OCI-LY1 (cell line): ENCODE results near the gene IFI27L1.

Experiments used
- H2AFZ ChIP-seq: fragments of 200-600 bp; sonication (generic), shearing (Covaris generic); 2 replicates; pipeline ENCODE4 v1.6.0; 2014; ENCODE audit warnings: antibody characterized with exemption, mild to moderate bottlenecking, low read length
- H3F3A ChIP-seq: fragments of 200-600 bp; sonication (generic), shearing (Covaris generic); 2 replicates; pipeline ENCODE4 v1.6.0; 2014; ENCODE audit warnings: mild to moderate bottlenecking, antibody characterized with exemption, low read length, moderate library complexity; ENCODE audit not compliant: insufficient read depth
- H3K27ac ChIP-seq: fragments of 200-600 bp; sonication (generic); 2 replicates; pipeline ENCODE4 v1.5.1; 2014; ENCODE audit warnings: low read length, mixed run types, mild to moderate bottlenecking, low read depth; ENCODE audit not compliant: poor library complexity, severe bottlenecking
- H3K27me3 ChIP-seq: fragments of 200-600 bp; sonication (generic); 2 replicates; pipeline ENCODE4 v1.6.0; 2014; ENCODE audit warnings: antibody characterized with exemption, mild to moderate bottlenecking, low read length, moderate library complexity; ENCODE audit not compliant: insufficient read depth
- H3K36me3 ChIP-seq: fragments of 200-600 bp; sonication (generic); 2 replicates; pipeline ENCODE4 v1.6.1; 2014; ENCODE audit warnings: mild to moderate bottlenecking, antibody characterized with exemption, low read length, moderate library complexity, mixed read lengths; ENCODE audit not compliant: insufficient read depth
- H3K4me1 ChIP-seq: fragments of 200-600 bp; sonication (generic); 2 replicates; pipeline ENCODE4 v1.5.1; 2014; ENCODE audit warnings: mild to moderate bottlenecking, low read length, moderate library complexity; ENCODE audit not compliant: insufficient read depth, severe bottlenecking
- H3K4me2 ChIP-seq: fragments of 200-600 bp; sonication (generic), shearing (Covaris generic); 2 replicates; pipeline ENCODE4 v1.6.1; 2014; ENCODE audit warnings: low read length
- H3K4me3 ChIP-seq: fragments of 200-600 bp; sonication (generic); 2 replicates; pipeline ENCODE4 v1.5.1; 2014; ENCODE audit warnings: low read length, low read depth, mild to moderate bottlenecking, mixed read lengths; ENCODE audit not compliant: poor library complexity, severe bottlenecking
- H3K79me2 ChIP-seq: fragments of 200-600 bp; shearing (Covaris generic); 2 replicates; pipeline ENCODE4 v1.6.1; 2016; ENCODE audit warnings: mixed run types, low read length, mixed read lengths; ENCODE audit not compliant: insufficient read depth
- H3K9ac ChIP-seq: fragments of 200-600 bp; sonication (generic), shearing (Covaris generic); 2 replicates; pipeline ENCODE4 v1.6.1; 2014; ENCODE audit warnings: mild to moderate bottlenecking, low read length, mixed read lengths
- H3K9me2 ChIP-seq: fragments of 200-600 bp; sonication (generic), shearing (Covaris generic); 2 replicates; pipeline ENCODE4 v1.6.1; 2014; ENCODE audit warnings: low read depth, mild to moderate bottlenecking, low read length, mixed read lengths
- H3K9me3 ChIP-seq: fragments of 200-600 bp; shearing (Covaris generic); 2 replicates; pipeline ENCODE4 v1.6.1; 2014; ENCODE audit warnings: low read length, mixed read lengths
- H4K20me1 ChIP-seq: fragments of 200-600 bp; sonication (generic), shearing (Covaris generic); 2 replicates; pipeline ENCODE4 v1.6.0; 2016; ENCODE audit warnings: mild to moderate bottlenecking, low read length; ENCODE audit not compliant: insufficient read depth
- EZH2 ChIP-seq: fragments of 200-600 bp; sonication (generic), shearing (Covaris generic); IDR thresholded peaks from 2 replicates; pipeline ENCODE4 v1.8.0; 2017; ENCODE audit warnings: borderline replicate concordance, mixed run types, mild to moderate bottlenecking, antibody characterized with exemption, low read length, moderate library complexity, mixed read lengths
- TF ChIP-seq, protein P1 (sequence below): fragments of 200-600 bp; sonication (generic), shearing (Covaris generic); IDR thresholded peaks from 2 replicates; pipeline ENCODE4 v1.5.1; 2017; ENCODE audit warnings: mild to moderate bottlenecking, antibody characterized with exemption, low read length, moderate library complexity, mixed read lengths

The IFI27L1 gene

DNA sequence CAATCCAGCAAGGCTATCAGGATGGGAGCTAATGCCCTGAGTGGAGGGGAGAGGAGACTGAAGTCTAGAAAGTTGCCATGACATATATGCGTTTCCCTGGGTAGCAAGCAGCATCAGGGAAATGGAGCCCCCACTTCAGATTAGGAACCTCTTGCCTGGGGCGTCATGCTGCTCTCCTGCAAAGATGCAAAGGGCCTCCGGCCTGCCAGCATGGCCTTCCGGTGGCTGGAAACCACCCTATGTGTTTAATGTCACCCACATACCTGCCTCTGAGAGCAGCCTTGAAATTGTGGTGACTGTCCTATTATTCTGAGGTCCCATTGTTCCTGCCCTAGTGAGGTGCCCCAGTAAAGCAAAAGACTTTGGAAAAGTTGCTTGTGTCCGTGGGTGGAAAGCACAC is 58.3 kb downstream of the IFI27L1 start:
- Histone ChIP-seq H3K9me3 (no peaks in the 10 kb centered on the region), H4K20me1 (no peaks in the 10 kb centered on the region), H3K4me1 (no peaks in the 10 kb centered on the region), H3K9me2 (no peaks in the 10 kb centered on the region), H3K36me3 (no peaks in the 10 kb centered on the region), H3K9ac (no peak overlapping the region), H3K4me2 (no peak overlapping the region), H3K27me3 (no peaks in the 10 kb centered on the region; the same call in 1 of the 2 replicates), H3K4me3 (no peak overlapping the region), H3K79me2 (no peaks in the 10 kb centered on the region), H2AFZ (no peak overlapping the region), H3F3A (no peaks in the 10 kb centered on the region), H3K27ac (no peak overlapping the region)
- TF ChIP-seq EZH2: no peak
- TF ChIP-seq, protein P1, sequence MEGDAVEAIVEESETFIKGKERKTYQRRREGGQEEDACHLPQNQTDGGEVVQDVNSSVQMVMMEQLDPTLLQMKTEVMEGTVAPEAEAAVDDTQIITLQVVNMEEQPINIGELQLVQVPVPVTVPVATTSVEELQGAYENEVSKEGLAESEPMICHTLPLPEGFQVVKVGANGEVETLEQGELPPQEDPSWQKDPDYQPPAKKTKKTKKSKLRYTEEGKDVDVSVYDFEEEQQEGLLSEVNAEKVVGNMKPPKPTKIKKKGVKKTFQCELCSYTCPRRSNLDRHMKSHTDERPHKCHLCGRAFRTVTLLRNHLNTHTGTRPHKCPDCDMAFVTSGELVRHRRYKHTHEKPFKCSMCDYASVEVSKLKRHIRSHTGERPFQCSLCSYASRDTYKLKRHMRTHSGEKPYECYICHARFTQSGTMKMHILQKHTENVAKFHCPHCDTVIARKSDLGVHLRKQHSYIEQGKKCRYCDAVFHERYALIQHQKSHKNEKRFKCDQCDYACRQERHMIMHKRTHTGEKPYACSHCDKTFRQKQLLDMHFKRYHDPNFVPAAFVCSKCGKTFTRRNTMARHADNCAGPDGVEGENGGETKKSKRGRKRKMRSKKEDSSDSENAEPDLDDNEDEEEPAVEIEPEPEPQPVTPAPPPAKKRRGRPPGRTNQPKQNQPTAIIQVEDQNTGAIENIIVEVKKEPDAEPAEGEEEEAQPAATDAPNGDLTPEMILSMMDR: no peak

- no peak overlapping the region for H2AFZ ChIP-seq
- H4K20me1 ChIP-seq: no peaks in the 10 kb centered on the region
- no peaks in the 10 kb centered on the region for H3K9me3 ChIP-seq
- no peaks in the 10 kb centered on the region for H3K36me3 ChIP-seq
- H3K9me2 ChIP-seq: no peaks in the 10 kb centered on the region
- no peak for TF ChIP-seq EZH2
- peaks cover 7% of the 10 kb centered on the region for H3K4me1 ChIP-seq
- no peaks in the 10 kb centered on the region for H3K27me3 ChIP-seq
- no peaks in the 10 kb centered on the region for H3K79me2 ChIP-seq
- no peak overlapping the region for H3K4me3 ChIP-seq
- no peak overlapping the region for H3K27ac ChIP-seq
- H3F3A ChIP-seq: no peaks in the 10 kb centered on the region
- H3K4me2 ChIP-seq: no peak overlapping the region
- H3K9ac ChIP-seq: no peak overlapping the region
Measured at GRCh38 chr14:94142247-94142646, 61.1 kb downstream of the IFI27L1 start.

GRCh38 chr14:94142836-94143235 is 61.7 kb downstream of the IFI27L1 start:
- Histone ChIP-seq H3K9me3 (no peaks in the 10 kb centered on the region), H4K20me1 (no peaks in the 10 kb centered on the region), H3K4me1 (peaks cover 7% of the 10 kb centered on the region), H3K4me2 (no peak overlapping the region), H3K79me2 (no peaks in the 10 kb centered on the region), H2AFZ (no peak overlapping the region), H3F3A (no peaks in the 10 kb centered on the region), H3K9ac (no peak overlapping the region), H3K36me3 (no peaks in the 10 kb centered on the region), H3K27me3 (no peaks in the 10 kb centered on the region), H3K27ac (no peak overlapping the region), H3K9me2 (no peaks in the 10 kb centered on the region), H3K4me3 (no peak overlapping the region)
- TF ChIP-seq EZH2: no peak
- TF ChIP-seq, protein P1: no peak

- Histone ChIP-seq H3K4me3 (no peak overlapping the region), H3K9ac (no peak overlapping the region), H3K9me2 (no peaks in the 10 kb centered on the region), H3K4me2 (no peak overlapping the region), H3K9me3 (no peaks in the 10 kb centered on the region), H3K27me3 (no peaks in the 10 kb centered on the region), H3K36me3 (no peaks in the 10 kb centered on the region), H3K4me1 (peaks cover 7% of the 10 kb centered on the region), H2AFZ (no peak overlapping the region), H3K79me2 (no peaks in the 10 kb centered on the region), H3K27ac (no peak overlapping the region), H4K20me1 (no peaks in the 10 kb centered on the region), H3F3A (no peaks in the 10 kb centered on the region)
- TF ChIP-seq, protein P1: peak; percentile 51
- no peak for TF ChIP-seq EZH2
Measured at GRCh38 chr14:94143239-94143638, 62.1 kb downstream of the IFI27L1 start.
